ENCODE results near the gene EPHB1. TPM values are rescaled to one million over a fixed set of nuclear protein-coding genes. Genes with fewer than 3 reads are reported as not detected.

Gene EPHB1
- polyA plus RNA-seq, 1 donor from 2014 or later, result 18.7 TPM

GRCh38 chr3:134790065-134790464, 5.0 kb upstream of the EPHB1 start:
- H3K9me2 ChIP-seq (ENCODE audit: insufficient read depth, low read length), result no peaks in the 10 kb centered on the region
- H2AFZ ChIP-seq (ENCODE audit: low read depth, low read length), result no peak overlapping the region
- H3K4me2 ChIP-seq (ENCODE audit: low read length), result no peak overlapping the region
- H3K27me3 ChIP-seq (ENCODE audit: insufficient read depth, low read depth, low read length), result no peaks in the 10 kb centered on the region
- TF ChIP-seq RAD21 (conservative IDR thresholded peaks at IDR 0.05) (peak; percentile 14), REST (IDR thresholded peaks at IDR 0.05; ENCODE audit: borderline replicate concordance) (peak; percentile 48), TAF1 (IDR thresholded peaks at IDR 0.05; ENCODE audit: low read depth) (no peak), POLR2AphosphoS5 (IDR thresholded peaks at IDR 0.05) (peak; percentile 72), MXI1 (conservative IDR thresholded peaks at IDR 0.05; ENCODE audit: poor library complexity, severe bottlenecking) (no peak), EZH2 (IDR thresholded peaks at IDR 0.05; ENCODE audit: borderline replicate concordance, insufficient read depth, low read length, poor library complexity, severe bottlenecking) (no peak), SMC3 (conservative IDR thresholded peaks at IDR 0.05; ENCODE audit: poor library complexity) (no peak), EP300 (conservative IDR thresholded peaks at IDR 0.05; ENCODE audit: poor library complexity, severe bottlenecking) (peak; percentile 95)
- peak overlapping the region; percentile 20 for H3K9ac ChIP-seq (ENCODE audit: low read length)
- H3K27ac ChIP-seq (ENCODE audit: low read length), result peak overlapping the region; percentile 41
- peak overlapping the region; percentile 28 for H3K4me3 ChIP-seq (ENCODE audit: low read length)
- no peaks in the 10 kb centered on the region for H4K20me1 ChIP-seq (ENCODE audit: insufficient read depth)
- H3F3A ChIP-seq (ENCODE audit: insufficient read depth, low read length, poor library complexity, severe bottlenecking), result no peaks in the 10 kb centered on the region
- H3K9me3 ChIP-seq (ENCODE audit: low read length), result no peaks in the 10 kb centered on the region
- no peaks in the 10 kb centered on the region for H3K36me3 ChIP-seq (ENCODE audit: insufficient read depth, low read length)
- no peaks in the 10 kb centered on the region for H3K79me2 ChIP-seq (replicated peaks; ENCODE audit: insufficient read depth, low read length)

- H3K36me3 ChIP-seq (ENCODE audit: insufficient read depth, low read length), result no peaks in the 10 kb centered on the region
- no peak overlapping the region for H3K9ac ChIP-seq (ENCODE audit: low read length)
- H4K20me1 ChIP-seq (ENCODE audit: insufficient read depth), result no peaks in the 10 kb centered on the region
- no peak overlapping the region for H3K4me3 ChIP-seq (ENCODE audit: low read length)
- H3K4me2 ChIP-seq (ENCODE audit: low read length), result no peak overlapping the region
- no peaks in the 10 kb centered on the region for H3K27me3 ChIP-seq (ENCODE audit: insufficient read depth, low read depth, low read length)
- no peak overlapping the region for H2AFZ ChIP-seq (ENCODE audit: low read depth, low read length)
- no peak overlapping the region for H3K27ac ChIP-seq (ENCODE audit: low read length)
- H3F3A ChIP-seq (ENCODE audit: insufficient read depth, low read length, poor library complexity, severe bottlenecking), result no peaks in the 10 kb centered on the region
- TF ChIP-seq TAF1 (IDR thresholded peaks at IDR 0.05; ENCODE audit: low read depth), result no peak
- TF ChIP-seq CTCF (IDR thresholded peaks at IDR 0.05; ENCODE audit: poor library complexity, severe bottlenecking), result no peak
- no peak for TF ChIP-seq POLR2AphosphoS5 (IDR thresholded peaks at IDR 0.05)
- no peak for TF ChIP-seq SMC3 (conservative IDR thresholded peaks at IDR 0.05; ENCODE audit: poor library complexity)
- no peak for TF ChIP-seq MXI1 (conservative IDR thresholded peaks at IDR 0.05; ENCODE audit: poor library complexity, severe bottlenecking)
- no peak for TF ChIP-seq EP300 (conservative IDR thresholded peaks at IDR 0.05; ENCODE audit: poor library complexity, severe bottlenecking)
- TF ChIP-seq RAD21 (conservative IDR thresholded peaks at IDR 0.05), result no peak
- H3K9me2 ChIP-seq (ENCODE audit: insufficient read depth, low read length), result no peaks in the 10 kb centered on the region
- H3K79me2 ChIP-seq (replicated peaks; ENCODE audit: insufficient read depth, low read length), result peaks cover 19% of the 10 kb centered on the region
- no peaks in the 10 kb centered on the region for H3K9me3 ChIP-seq (ENCODE audit: low read length)
Observed at GRCh38 chr3:134791992-134792391, 3.1 kb upstream of the EPHB1 start.
